Activated naive CD4-positive, alpha-beta T cell treated with anti-CD3 and anti-CD28 coated beads, Interleukin-2, amount 50 U/mL, for 24 hours (primary cell): Measurements from ENCODE around the gene PSMA5.

ENCODE experiments used
- H3K27ac Mint-ChIP-seq: one replicate; pipeline ENCODE4 v1.8.0; 2021; ENCODE audit warnings: mild to moderate bottlenecking, mixed read lengths
- H3K27me3 Mint-ChIP-seq: one replicate; pipeline ENCODE4 v1.8.0; 2021; ENCODE audit warnings: mixed read lengths
- H3K36me3 Mint-ChIP-seq: one replicate; pipeline ENCODE4 v1.8.0; 2021; ENCODE audit warnings: mixed read lengths
- H3K4me1 Mint-ChIP-seq: one replicate; pipeline ENCODE4 v1.8.0; 2021; ENCODE audit warnings: mixed read lengths
- H3K4me3 Mint-ChIP-seq: one replicate; pipeline ENCODE4 v1.8.0; 2021; ENCODE audit warnings: mild to moderate bottlenecking, mixed read lengths
- H3K9me3 Mint-ChIP-seq: one replicate; pipeline ENCODE4 v1.8.0; 2021; ENCODE audit warnings: mixed read lengths

Gene PSMA5

GRCh38 chr1:109370712-109371340 is 55.4 kb downstream of the PSMA5 start:
- H3K4me3 Mint-ChIP-seq = no peak overlapping the region
- no peaks in the 10 kb centered on the region for H3K9me3 Mint-ChIP-seq
- H3K4me1 Mint-ChIP-seq = peaks cover 7% of the 10 kb centered on the region
- H3K27ac Mint-ChIP-seq = no peak overlapping the region
- peaks cover 13% of the 10 kb centered on the region for H3K27me3 Mint-ChIP-seq
- no peaks in the 10 kb centered on the region for H3K36me3 Mint-ChIP-seq

- no peaks in the 10 kb centered on the region for H3K9me3 Mint-ChIP-seq
- peaks cover 15% of the 10 kb centered on the region for H3K27me3 Mint-ChIP-seq
- no peak overlapping the region for H3K4me3 Mint-ChIP-seq
Observed at GRCh38 chr1:109369167-109369746, 57.0 kb downstream of the PSMA5 start.

GRCh38 chr1:109368464-109368863 is 57.8 kb downstream of the PSMA5 start:
- H3K36me3 Mint-ChIP-seq = no peaks in the 10 kb centered on the region
- H3K4me1 Mint-ChIP-seq = peaks cover 7% of the 10 kb centered on the region
- H3K27me3 Mint-ChIP-seq = peaks cover 20% of the 10 kb centered on the region

More at GRCh38 chr1:109369167-109369746, 57.0 kb downstream of the PSMA5 start:
- no peak overlapping the region for H3K27ac Mint-ChIP-seq
- H3K36me3 Mint-ChIP-seq = no peaks in the 10 kb centered on the region
- peaks cover 7% of the 10 kb centered on the region for H3K4me1 Mint-ChIP-seq

GRCh38 chr1:109367626-109368025 is 58.6 kb downstream of the PSMA5 start:
- H3K4me3 Mint-ChIP-seq = no peak overlapping the region
- peaks cover 19% of the 10 kb centered on the region for H3K27me3 Mint-ChIP-seq
- H3K4me1 Mint-ChIP-seq = peaks cover 7% of the 10 kb centered on the region
- no peaks in the 10 kb centered on the region for H3K36me3 Mint-ChIP-seq
- H3K27ac Mint-ChIP-seq = no peak overlapping the region
- no peaks in the 10 kb centered on the region for H3K9me3 Mint-ChIP-seq

More at GRCh38 chr1:109368464-109368863, 57.8 kb downstream of the PSMA5 start:
- Mint-ChIP-seq H3K4me3 (no peak overlapping the region), H3K9me3 (no peaks in the 10 kb centered on the region), H3K27ac (no peak overlapping the region)

GRCh38 chr1:109365642-109366204 is 60.5 kb downstream of the PSMA5 start:
- Mint-ChIP-seq H3K36me3 (no peaks in the 10 kb centered on the region), H3K4me3 (no peak overlapping the region), H3K9me3 (no peaks in the 10 kb centered on the region), H3K27me3 (peaks cover 19% of the 10 kb centered on the region), H3K27ac (no peak overlapping the region), H3K4me1 (peaks cover 4% of the 10 kb centered on the region)

GRCh38 chr1:109361649-109362048 is 64.6 kb downstream of the PSMA5 start:
- no peaks in the 10 kb centered on the region for H3K36me3 Mint-ChIP-seq

GRCh38 chr1:109361069-109361468 is 65.2 kb downstream of the PSMA5 start:
- Mint-ChIP-seq H3K9me3 (no peaks in the 10 kb centered on the region), H3K27me3 (peaks cover 8% of the 10 kb centered on the region), H3K4me3 (no peak overlapping the region), H3K36me3 (no peaks in the 10 kb centered on the region), H3K27ac (no peak overlapping the region), H3K4me1 (no peaks in the 10 kb centered on the region)

More at GRCh38 chr1:109361649-109362048, 64.6 kb downstream of the PSMA5 start:
- Mint-ChIP-seq H3K4me1 (no peaks in the 10 kb centered on the region), H3K27me3 (peaks cover 8% of the 10 kb centered on the region), H3K27ac (no peak overlapping the region), H3K9me3 (no peaks in the 10 kb centered on the region), H3K4me3 (no peak overlapping the region)

- Mint-ChIP-seq H3K27me3 (no peaks in the 10 kb centered on the region), H3K4me3 (no peak overlapping the region), H3K27ac (no peak overlapping the region), H3K4me1 (peaks cover 10% of the 10 kb centered on the region), H3K9me3 (no peaks in the 10 kb centered on the region), H3K36me3 (no peaks in the 10 kb centered on the region)
Observed at GRCh38 chr1:109357616-109358015, 68.6 kb downstream of the PSMA5 start.

GRCh38 chr1:109356915-109357314 is 69.3 kb downstream of the PSMA5 start:
- no peaks in the 10 kb centered on the region for H3K36me3 Mint-ChIP-seq
- no peaks in the 10 kb centered on the region for H3K9me3 Mint-ChIP-seq
- peaks cover 10% of the 10 kb centered on the region for H3K4me1 Mint-ChIP-seq
- no peak overlapping the region for H3K4me3 Mint-ChIP-seq
- H3K27ac Mint-ChIP-seq = no peak overlapping the region
- H3K27me3 Mint-ChIP-seq = no peaks in the 10 kb centered on the region

GRCh38 chr1:109356505-109356904 is 69.7 kb downstream of the PSMA5 start:
- Mint-ChIP-seq H3K4me3 (no peak overlapping the region), H3K27ac (no peak overlapping the region), H3K27me3 (no peaks in the 10 kb centered on the region), H3K36me3 (no peaks in the 10 kb centered on the region), H3K4me1 (peaks cover 10% of the 10 kb centered on the region), H3K9me3 (no peaks in the 10 kb centered on the region)

GRCh38 chr1:109354929-109355328 is 71.3 kb downstream of the PSMA5 start:
- no peaks in the 10 kb centered on the region for H3K9me3 Mint-ChIP-seq
- peaks cover 10% of the 10 kb centered on the region for H3K4me1 Mint-ChIP-seq
- H3K36me3 Mint-ChIP-seq = no peaks in the 10 kb centered on the region
- no peaks in the 10 kb centered on the region for H3K27me3 Mint-ChIP-seq
- no peak overlapping the region for H3K4me3 Mint-ChIP-seq
- no peak overlapping the region for H3K27ac Mint-ChIP-seq

- Mint-ChIP-seq H3K9me3 (no peaks in the 10 kb centered on the region), H3K4me1 (peaks cover 10% of the 10 kb centered on the region), H3K27ac (no peak overlapping the region), H3K36me3 (no peaks in the 10 kb centered on the region), H3K27me3 (no peaks in the 10 kb centered on the region), H3K4me3 (no peak overlapping the region)
Observed at GRCh38 chr1:109351457-109351856, 74.8 kb downstream of the PSMA5 start.

GRCh38 chr1:109350655-109351054 is 75.6 kb downstream of the PSMA5 start:
- Mint-ChIP-seq H3K9me3 (no peaks in the 10 kb centered on the region), H3K36me3 (no peaks in the 10 kb centered on the region), H3K27me3 (no peaks in the 10 kb centered on the region), H3K4me3 (no peak overlapping the region), H3K4me1 (peaks cover 10% of the 10 kb centered on the region), H3K27ac (no peak overlapping the region)

- Mint-ChIP-seq H3K9me3 (no peaks in the 10 kb centered on the region), H3K27ac (no peak overlapping the region), H3K4me1 (peaks cover 10% of the 10 kb centered on the region), H3K4me3 (no peak overlapping the region), H3K36me3 (no peaks in the 10 kb centered on the region), H3K27me3 (peaks cover 1% of the 10 kb centered on the region)
Observed at GRCh38 chr1:109350182-109350581, 76.1 kb downstream of the PSMA5 start.
